ENCODE results near the gene GABRR2.

GABRR2 gene

DNA sequence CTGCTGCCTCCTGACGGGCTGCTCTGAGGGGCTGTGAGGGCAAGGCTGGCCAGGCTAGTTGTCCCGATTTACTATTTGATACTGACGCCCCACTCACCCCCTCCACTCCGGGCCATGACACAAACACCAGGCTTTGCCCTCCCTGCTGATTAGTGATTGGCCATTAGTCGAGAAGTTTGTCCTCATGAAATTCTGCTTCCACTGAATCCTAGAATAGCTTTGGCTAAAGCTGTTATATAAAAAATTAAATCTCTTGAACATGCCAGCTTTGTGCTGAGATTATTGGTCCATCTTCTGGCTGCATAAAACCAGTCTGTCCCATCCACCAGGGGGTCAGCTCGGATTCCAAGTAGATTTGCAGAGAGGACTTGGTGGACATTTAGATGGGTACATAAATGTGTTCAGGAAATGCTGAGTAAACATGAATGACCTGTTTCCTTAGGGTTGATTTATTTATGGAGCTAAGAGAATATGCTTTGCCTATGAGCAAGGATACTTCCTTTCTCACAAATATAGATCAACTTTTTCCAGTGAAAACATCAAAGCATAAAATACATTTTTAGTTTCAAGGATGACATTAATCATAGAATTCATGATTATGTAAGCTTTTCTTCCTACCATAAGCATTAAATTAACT lies at the start of gene GABRR2:
TSS of gene GABRR2 (minus strand) at position 51 of the 637 bp plus-strand sequence. CDS start 134 bp downstream, outside the sequence.
- no peak for DNase-seq (ENCODE audit: low read depth in 2 of 2)

- DNase-seq (ENCODE audit: low read depth in 2 of 2) = no peak
Observed at GRCh38 chr6:89364586-89364985, 49.5 kb upstream of the GABRR2 start.

DNA sequence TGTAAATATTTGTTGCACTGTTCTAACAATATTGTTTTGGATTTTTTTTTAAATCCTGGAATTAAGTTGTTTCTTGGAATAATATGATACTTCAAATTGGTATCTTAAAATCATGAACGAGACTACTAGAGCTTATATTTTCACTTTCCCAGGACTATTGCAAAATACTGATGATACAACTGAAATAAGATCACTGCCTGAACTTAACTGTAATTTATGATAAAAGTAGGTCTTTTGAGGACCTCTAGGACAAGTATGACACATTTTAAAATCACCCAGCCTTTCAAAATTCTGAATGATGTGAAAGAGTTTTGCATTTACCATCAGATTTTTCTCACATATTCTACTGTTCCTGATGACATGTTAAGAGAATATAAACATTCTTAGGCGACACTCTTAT lies 46.1 kb upstream of the GABRR2 start:
- no peak for DNase-seq (ENCODE audit: low read depth in 2 of 2)

- DNase-seq (ENCODE audit: low read depth in 2 of 2) = no peak
Observed at GRCh38 chr6:89360415-89360999, 45.4 kb upstream of the GABRR2 start.

DNA sequence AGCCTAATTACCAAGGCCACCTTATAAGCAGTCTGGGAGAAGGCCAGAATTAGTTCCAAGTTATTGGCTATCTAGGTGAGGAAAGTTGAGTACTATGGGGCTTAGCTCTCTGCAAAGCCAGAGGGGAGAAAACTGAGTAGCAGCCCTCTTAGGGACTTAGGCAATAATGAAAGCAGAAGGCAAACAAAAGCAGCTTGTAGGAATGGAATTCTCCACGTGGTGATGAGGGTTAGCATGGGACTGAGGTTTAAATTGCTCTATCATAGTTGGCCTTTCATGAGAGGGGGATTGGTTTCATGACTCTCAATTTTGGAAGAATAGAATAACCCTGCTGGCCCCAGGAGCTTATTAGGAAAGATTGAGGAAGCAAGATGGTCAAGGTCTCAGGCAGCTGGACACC lies 44.5 kb upstream of the GABRR2 start:
- no peak for DNase-seq (ENCODE audit: low read depth in 2 of 2)

DNA sequence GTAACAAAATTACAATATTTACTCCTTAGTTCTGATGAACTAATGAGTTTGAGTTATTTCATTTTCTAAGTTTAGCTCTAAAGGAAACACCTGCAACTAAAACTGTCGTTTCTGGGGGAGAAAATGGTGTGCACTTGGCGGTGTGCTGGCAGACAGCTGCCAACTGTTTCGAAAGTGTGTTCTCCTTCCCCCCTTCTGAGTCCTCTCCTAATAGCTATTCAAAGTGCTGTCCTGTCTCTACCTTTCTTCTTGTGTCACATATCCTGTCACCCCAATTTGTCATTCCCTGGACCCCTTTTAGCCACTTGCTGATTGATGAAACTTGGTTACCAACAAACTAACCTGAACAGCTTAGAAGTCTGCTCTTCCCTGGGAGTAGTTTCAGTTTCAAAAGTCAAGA lies 42.3 kb upstream of the GABRR2 start:
- no peak for DNase-seq (ENCODE audit: low read depth in 2 of 2)

- no peak for DNase-seq (ENCODE audit: low read depth in 2 of 2)
Observed at GRCh38 chr6:89356642-89357170, 41.6 kb upstream of the GABRR2 start.

DNA sequence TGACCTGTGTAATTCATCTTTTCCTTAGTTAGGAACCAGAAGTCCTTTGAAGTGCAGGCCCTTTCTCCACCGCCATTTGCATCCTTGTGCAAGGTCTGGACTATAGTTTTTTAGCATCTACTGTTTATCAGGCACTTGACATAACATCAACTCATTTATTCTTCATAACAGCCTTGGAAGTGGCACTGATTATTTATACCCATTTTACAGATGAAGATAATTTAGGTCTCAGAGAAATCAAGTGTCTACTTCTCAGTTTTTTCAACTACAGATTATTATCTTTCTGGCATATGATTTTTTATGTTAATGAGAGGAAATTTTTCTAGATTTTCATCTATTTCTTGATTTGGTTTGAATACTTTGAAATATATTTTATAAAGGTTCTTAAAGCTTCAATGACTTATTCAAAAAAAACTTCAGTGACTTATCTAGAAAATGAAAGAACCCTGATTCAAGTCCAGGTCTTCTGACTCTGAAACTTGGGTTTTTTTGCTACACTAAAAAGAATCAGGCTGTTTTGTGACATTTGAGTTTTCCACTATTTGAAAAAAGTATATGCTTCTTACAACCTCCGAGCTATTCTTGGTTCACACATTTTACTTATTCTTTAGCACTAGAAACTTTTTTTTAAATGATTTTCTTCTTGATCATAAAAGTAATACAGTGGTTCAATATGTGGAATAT lies 40.6 kb upstream of the GABRR2 start:
- DNase-seq (ENCODE audit: low read depth in 2 of 2) = no peak

- no peak for DNase-seq (ENCODE audit: low read depth in 2 of 2)
Observed at GRCh38 chr6:89353702-89354392, 38.7 kb upstream of the GABRR2 start.

DNA sequence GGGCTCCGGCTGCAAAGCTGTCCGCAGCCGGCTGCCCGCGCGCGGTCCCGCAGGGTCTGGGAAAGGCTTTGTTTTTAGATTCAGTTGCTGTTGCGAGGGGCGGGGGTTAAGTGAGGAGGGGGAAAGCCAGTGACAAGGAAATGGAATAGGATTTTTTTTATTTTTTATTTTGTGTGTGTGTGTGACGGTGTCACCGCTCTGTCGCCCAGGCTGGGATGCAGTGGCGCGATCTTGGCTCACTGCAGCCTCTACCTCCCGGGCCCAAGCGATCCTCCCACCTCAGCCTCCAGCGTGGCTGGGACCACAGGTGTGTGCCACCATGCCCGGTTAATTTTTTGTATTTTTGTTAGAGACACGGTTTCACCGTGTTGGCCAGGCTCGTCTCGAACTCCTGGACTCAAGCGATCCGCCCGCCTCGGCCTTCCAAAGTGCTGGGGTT lies 38.0 kb upstream of the GABRR2 start:
- DNase-seq (ENCODE audit: low read depth in 2 of 2) = no peak

- peak; percentile 42 to 62 for DNase-seq (ENCODE audit: low read depth in 2 of 2)
Observed at GRCh38 chr6:89352278-89353117, 37.4 kb upstream of the GABRR2 start, which contains the start of gene UBE2J1. TSS of gene UBE2J1 (minus strand) at chr6:89352722. CDS start at chr6:89352569, 153 bp downstream.

- DNase-seq (ENCODE audit: low read depth in 2 of 2) = no peak
Observed at GRCh38 chr6:89351671-89352277, 36.7 kb upstream of the GABRR2 start.

DNA sequence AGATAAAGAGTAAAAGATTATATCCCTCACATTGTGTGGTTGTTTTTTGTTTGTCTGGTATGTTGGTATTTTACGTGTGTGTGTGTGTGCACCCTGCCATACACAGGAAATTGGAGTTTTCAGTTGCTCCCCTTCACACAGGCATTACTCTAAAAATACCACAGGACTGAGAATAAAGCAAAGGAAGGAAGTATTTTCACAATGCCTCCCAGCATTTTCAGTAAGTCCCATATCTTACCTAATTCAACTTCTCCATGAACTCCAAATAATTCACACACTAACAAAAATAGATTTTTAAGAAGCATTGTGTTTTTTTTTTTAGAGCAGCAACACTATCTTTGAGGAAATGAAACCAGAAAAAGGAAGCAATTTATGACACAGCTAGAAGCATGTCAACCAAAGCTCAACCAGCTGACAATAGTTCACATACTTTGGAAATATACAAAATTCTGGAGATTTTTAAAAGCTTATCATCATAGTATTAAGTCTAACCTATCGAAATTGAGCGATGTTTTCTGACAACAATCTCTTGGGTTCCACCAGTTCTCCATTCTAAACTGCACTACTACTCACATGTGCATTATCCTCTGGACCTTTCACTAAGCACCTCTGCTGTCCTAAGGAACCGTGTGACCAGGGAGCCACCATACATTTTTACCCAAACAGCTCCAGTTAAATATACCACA lies 35.3 kb upstream of the GABRR2 start:
- no peak for DNase-seq (ENCODE audit: low read depth in 2 of 2)

DNA sequence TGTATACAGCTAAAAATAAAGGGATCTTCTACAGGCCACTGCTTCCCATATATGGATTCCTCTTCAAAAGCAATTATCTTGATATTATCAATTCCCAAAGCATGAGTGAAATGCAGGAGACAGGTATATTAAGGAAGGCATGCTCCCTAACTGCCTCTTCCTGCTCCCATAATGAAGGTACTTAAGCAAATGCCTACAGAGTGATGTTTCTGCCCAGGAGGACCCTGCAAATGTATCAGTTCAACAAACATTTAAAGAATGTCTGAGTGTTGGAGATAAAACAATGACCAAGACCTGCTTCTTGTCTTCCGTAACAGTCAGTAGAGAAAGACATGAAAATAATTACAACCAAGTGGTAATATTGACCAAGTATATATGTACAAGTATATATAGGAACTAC lies 33.3 kb upstream of the GABRR2 start:
- DNase-seq (ENCODE audit: low read depth in 2 of 2) = no peak

- no peak for DNase-seq (ENCODE audit: low read depth in 2 of 2)
Observed at GRCh38 chr6:89347825-89348224, 32.7 kb upstream of the GABRR2 start.

- DNase-seq (ENCODE audit: low read depth in 2 of 2) = no peak
Observed at GRCh38 chr6:89346433-89346832, 31.3 kb upstream of the GABRR2 start.

DNA sequence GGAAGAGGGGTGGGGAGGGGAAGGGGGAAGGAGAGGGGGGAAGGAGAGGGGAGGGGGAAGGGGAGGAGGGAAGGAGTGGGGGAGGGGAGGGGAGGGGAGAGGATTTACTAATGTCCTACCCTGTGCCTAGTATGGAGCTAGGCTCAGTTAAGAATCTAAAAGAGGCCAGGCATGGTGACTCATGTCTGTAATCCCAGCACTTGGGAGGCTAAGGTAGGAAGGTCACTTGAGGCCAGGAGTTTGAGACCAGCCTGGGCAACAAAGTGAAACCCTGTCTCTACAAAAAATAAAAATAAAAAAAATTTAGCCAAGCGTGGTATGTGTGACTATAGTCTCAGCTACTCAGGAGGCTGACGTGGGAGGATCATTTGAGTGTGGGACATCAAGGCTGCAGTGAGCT lies 24.5 kb upstream of the GABRR2 start:
- DNase-seq (ENCODE audit: low read depth in 2 of 2) = no peak

- no peak for DNase-seq (ENCODE audit: low read depth in 2 of 2)
Observed at GRCh38 chr6:89335164-89335563, 20.1 kb upstream of the GABRR2 start.

DNA sequence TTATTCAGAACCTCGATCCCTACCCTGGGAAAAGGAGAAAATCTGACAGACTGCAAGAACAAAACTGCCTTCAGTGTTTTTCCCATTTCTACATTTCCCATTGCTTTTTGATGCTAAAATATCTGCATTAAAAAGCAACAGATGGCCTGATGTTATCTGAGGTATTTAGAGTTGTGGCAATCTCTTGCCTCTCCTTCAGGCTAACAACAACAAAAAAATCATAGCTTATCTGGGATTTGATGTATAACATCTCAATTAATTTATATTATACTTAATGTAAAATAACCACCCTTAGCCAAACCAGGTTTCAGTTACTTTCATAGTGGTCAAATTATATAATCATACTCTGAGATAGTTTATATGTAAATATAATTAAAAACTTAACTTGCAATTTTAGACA lies 15.8 kb upstream of the GABRR2 start:
- no peak for DNase-seq (ENCODE audit: low read depth in 2 of 2)

- DNase-seq (ENCODE audit: low read depth in 2 of 2) = no peak
Observed at GRCh38 chr6:89328976-89329375, 13.9 kb upstream of the GABRR2 start.

Measured in stimulated activated CD8-positive, alpha-beta memory T cell treated with anti-CD3 and anti-CD28 coated beads, Interleukin-15, amount 100 ng/mL, for 4 hours (primary cell).